Epithelial cell of proximal tubule (primary cell): Measurements from ENCODE around the gene MEPCE. TPM values are rescaled to one million over a fixed set of nuclear protein-coding genes. Genes with fewer than 3 reads are reported as not detected.

Source experiments
- DNase-seq: peaks from one replicate; pipeline ENCODE4 v3.0.0-alpha.2; 2011; ENCODE audit warnings: low read depth
- H3K4me3 ChIP-seq: 2 replicates; pipeline ENCODE4 v1.5.1; 2011; ENCODE audit warnings: low read depth, mild to moderate bottlenecking, low read length
- total RNA-seq: library from RNA; depleted of rRNA; stranded (reverse); fragments of >200 nt; gene quantifications from 2 replicates; pipeline ENCODE4 v1.2.3, GENCODE V29; 2015
- TF ChIP-seq, protein P1 (sequence below): conservative IDR thresholded peaks from 2 replicates; pipeline ENCODE4 v1.5.1; 2012; ENCODE audit warnings: low read depth, mild to moderate bottlenecking, low read length

MEPCE gene
- total RNA-seq, 1 donor from 2014 or later, result 34.1 TPM

DNA sequence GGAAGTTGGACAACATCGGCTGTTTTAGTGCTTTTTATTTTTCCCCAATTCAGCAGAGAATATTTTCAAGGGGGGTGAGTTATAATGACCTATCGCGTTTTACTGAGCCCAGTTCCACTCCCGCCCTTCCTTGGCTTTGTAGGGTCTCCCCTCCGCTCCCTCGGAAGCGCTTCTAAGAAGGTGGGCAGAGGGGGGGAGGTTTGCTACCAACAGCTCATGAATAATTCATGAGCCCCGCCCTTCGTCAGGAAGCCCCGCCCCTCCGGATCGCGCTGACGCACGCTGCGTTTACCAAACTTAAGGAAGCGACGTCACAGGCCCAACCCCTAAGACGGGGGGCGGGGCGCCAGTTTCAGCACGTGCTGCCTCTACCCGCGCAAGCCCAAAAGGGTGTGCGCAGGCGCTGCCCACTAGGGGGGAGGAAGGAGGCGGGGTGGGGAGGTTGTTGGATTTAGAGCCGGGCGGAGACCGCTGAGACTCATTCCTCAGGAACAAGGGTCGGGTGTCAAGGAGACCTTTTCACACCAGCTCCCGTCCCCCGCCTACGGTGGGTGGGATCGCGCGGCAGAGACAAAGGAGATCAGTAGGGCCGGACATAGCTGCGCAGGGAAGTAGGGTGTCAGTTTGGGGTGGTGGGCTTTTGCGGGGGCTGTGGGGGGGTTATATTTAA, 529 bp upstream of the MEPCE start:
- TF ChIP-seq, protein P1, sequence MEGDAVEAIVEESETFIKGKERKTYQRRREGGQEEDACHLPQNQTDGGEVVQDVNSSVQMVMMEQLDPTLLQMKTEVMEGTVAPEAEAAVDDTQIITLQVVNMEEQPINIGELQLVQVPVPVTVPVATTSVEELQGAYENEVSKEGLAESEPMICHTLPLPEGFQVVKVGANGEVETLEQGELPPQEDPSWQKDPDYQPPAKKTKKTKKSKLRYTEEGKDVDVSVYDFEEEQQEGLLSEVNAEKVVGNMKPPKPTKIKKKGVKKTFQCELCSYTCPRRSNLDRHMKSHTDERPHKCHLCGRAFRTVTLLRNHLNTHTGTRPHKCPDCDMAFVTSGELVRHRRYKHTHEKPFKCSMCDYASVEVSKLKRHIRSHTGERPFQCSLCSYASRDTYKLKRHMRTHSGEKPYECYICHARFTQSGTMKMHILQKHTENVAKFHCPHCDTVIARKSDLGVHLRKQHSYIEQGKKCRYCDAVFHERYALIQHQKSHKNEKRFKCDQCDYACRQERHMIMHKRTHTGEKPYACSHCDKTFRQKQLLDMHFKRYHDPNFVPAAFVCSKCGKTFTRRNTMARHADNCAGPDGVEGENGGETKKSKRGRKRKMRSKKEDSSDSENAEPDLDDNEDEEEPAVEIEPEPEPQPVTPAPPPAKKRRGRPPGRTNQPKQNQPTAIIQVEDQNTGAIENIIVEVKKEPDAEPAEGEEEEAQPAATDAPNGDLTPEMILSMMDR, result no peak
- peak; percentile 89 for DNase-seq
- H3K4me3 ChIP-seq, result peak overlapping the region; percentile 92

DNA sequence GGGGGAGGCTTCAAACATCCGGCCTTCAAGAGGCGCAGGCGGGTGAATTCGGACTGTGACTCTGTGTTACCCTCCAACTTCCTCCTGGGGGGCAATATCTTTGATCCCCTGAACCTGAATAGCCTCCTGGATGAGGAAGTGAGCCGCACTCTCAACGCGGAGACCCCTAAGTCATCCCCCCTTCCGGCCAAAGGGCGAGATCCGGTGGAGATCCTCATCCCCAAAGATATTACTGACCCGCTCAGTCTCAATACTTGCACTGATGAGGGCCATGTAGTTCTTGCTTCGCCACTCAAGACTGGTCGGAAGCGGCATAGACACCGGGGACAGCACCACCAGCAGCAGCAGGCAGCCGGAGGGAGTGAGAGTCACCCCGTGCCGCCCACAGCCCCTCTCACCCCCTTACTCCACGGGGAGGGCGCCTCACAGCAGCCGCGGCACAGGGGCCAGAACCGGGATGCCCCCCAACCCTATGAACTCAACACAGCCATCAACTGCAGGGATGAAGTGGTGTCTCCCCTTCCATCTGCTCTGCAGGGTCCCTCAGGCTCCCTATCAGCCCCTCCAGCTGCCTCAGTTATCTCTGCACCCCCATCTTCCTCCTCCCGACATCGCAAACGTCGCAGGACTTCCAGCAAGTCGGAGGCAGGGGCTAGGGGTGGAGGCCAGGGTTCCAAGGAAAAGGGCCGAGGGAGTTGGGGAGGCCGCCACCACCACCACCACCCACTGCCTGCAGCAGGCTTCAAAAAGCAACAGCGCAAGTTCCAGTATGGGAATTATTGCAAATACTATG, 1.1 kb downstream of the MEPCE start:
- peak overlapping the region; percentile 92 for H3K4me3 ChIP-seq
- TF ChIP-seq, protein P1, result no peak
- DNase-seq, result no peak

DNA sequence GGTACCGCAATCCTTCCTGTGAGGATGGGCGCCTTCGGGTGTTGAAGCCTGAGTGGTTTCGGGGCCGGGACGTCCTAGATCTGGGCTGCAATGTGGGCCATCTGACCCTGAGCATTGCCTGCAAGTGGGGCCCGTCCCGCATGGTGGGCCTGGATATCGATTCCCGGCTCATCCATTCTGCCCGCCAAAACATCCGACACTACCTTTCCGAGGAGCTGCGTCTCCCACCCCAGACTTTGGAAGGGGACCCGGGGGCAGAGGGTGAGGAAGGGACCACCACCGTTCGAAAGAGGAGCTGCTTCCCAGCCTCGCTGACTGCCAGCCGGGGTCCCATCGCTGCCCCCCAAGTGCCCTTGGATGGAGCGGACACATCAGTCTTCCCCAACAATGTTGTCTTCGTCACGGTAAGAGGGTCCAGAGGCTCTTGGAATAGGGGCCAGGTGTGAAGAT, 1.7 kb downstream of the MEPCE start:
- TF ChIP-seq, protein P1, result no peak
- peak overlapping the region; percentile 4 for H3K4me3 ChIP-seq
- DNase-seq, result no peak

DNA sequence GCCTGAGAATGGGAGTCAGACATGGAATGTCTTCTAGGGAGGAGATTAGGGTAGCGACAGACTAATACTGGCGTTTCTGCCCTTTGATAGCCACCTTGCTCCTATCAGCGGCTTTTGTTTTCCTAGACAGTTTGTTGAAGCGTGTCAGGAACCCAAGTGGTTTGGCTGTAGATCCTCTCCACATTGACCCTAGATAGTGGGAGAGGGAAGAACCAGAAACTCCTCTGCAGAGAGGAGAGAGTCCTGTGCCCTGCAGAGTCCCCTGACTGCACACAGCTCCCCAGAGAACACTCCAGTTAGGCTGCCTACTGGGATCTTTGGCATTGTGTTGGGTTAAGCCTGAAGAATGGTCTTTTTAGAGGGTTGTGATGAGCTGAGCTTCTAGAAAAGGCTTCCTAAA, 2.4 kb downstream of the MEPCE start:
- no peak for DNase-seq
- TF ChIP-seq, protein P1, result no peak
- H3K4me3 ChIP-seq, result no peak overlapping the region

DNA sequence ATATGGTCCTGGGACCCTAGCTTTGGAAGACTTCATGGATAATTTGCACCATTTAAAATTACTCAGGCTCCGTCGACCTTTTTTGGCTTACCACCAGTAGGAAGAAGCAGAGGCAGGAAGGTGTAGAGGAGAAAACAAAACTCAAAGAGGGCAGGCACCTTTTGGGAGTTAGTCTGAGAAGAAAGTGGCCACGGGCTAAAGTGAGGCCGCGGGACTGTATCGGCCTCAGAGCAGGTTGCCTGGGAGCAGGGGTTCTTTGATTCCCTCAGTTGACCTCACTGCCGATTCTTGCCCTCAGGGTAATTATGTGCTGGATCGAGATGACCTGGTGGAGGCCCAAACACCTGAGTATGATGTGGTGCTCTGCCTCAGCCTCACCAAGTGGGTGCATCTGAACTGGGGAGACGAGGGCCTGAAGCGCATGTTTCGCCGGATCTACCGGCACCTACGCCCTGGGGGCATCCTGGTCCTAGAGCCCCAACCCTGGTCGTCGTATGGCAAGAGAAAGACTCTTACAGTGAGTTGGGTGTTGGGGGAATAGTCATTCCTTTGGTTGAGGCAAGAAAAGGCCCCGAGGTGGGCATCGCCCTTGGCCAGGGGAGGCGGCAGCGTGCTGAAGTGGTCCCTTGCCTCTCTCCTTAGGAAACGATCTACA, 3.1 kb downstream of the MEPCE start:
- no peak overlapping the region for H3K4me3 ChIP-seq
- DNase-seq, result no peak
- TF ChIP-seq, protein P1, result no peak

DNA sequence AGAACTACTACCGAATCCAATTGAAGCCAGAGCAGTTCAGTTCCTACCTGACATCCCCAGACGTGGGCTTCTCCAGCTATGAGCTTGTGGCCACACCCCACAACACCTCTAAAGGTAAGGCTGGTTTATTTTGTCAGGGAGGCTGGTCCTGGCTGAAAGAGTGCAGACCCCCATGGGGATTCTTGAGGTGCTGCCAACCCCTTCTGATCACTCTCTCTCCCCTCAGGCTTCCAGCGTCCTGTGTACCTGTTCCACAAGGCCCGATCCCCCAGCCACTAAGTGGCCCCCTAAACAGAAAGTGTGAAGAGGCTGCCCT, 3.6 kb downstream of the MEPCE start:
- no peak overlapping the region for H3K4me3 ChIP-seq
- DNase-seq, result no peak
- TF ChIP-seq, protein P1, result no peak
